LoVo (cell line): ENCODE measurements around the gene GAS6.
A peak's percentile ranks its signal among the peaks of the same experiment; 100 is the strongest.

ENCODE experiments used
- DNase-seq: peaks from one replicate; pipeline ENCODE4 v3.0.0-alpha.2; 2016; ENCODE audit warnings: low spot score

GAS6 gene

GRCh38 chr13:113819731-113820715, 43.9 kb downstream of the GAS6 start:
- DNase-seq, result no peak

GRCh38 chr13:113819341-113819730, 44.5 kb downstream of the GAS6 start:
- no peak for DNase-seq

- DNase-seq, result no peak
Observed at GRCh38 chr13:113818700-113819295, 45.1 kb downstream of the GAS6 start.

- no peak for DNase-seq
Observed at GRCh38 chr13:113817860-113818691, 45.8 kb downstream of the GAS6 start.

- DNase-seq, result peak; percentile 87
Observed at GRCh38 chr13:113816946-113817859, 46.7 kb downstream of the GAS6 start.

- DNase-seq, result no peak
Observed at GRCh38 chr13:113816254-113816929, 47.5 kb downstream of the GAS6 start.

GRCh38 chr13:113815151-113816058, 48.5 kb downstream of the GAS6 start:
- peak; percentile 20 for DNase-seq

- DNase-seq, result peak; percentile 27
Observed at GRCh38 chr13:113814435-113814821, 49.4 kb downstream of the GAS6 start.

GRCh38 chr13:113813749-113814434, 50.0 kb downstream of the GAS6 start:
- DNase-seq, result no peak

- DNase-seq, result no peak
Observed at GRCh38 chr13:113813070-113813748, 50.7 kb downstream of the GAS6 start.

- DNase-seq, result no peak
Observed at GRCh38 chr13:113812178-113813040, 51.5 kb downstream of the GAS6 start.

- no peak for DNase-seq
Observed at GRCh38 chr13:113811081-113811928, 52.6 kb downstream of the GAS6 start.

- no peak for DNase-seq
Observed at GRCh38 chr13:113810640-113811039, 53.2 kb downstream of the GAS6 start.

- DNase-seq, result no peak
Observed at GRCh38 chr13:113809934-113810333, 53.9 kb downstream of the GAS6 start.

- DNase-seq, result no peak
Observed at GRCh38 chr13:113808058-113808834, 55.6 kb downstream of the GAS6 start.

GRCh38 chr13:113806526-113806925, 57.4 kb downstream of the GAS6 start:
- no peak for DNase-seq
